HG02852 (cell line): Measurements from ENCODE around the gene SIN3B.
"Not testable (repeated sequence)": the region's sequence is repeated elsewhere in the genome, so short reads cannot be mapped to it uniquely, and the experiment has no call there.

Experiments
- ATAC-seq: cut with Tn5 transposase; IDR thresholded peaks from one replicate; pipeline ENCODE4 v1.9.1; 2021; ENCODE audit warnings: mild to moderate bottlenecking, moderate library complexity; ENCODE audit not compliant: unreplicated experiment

SIN3B gene

DNA sequence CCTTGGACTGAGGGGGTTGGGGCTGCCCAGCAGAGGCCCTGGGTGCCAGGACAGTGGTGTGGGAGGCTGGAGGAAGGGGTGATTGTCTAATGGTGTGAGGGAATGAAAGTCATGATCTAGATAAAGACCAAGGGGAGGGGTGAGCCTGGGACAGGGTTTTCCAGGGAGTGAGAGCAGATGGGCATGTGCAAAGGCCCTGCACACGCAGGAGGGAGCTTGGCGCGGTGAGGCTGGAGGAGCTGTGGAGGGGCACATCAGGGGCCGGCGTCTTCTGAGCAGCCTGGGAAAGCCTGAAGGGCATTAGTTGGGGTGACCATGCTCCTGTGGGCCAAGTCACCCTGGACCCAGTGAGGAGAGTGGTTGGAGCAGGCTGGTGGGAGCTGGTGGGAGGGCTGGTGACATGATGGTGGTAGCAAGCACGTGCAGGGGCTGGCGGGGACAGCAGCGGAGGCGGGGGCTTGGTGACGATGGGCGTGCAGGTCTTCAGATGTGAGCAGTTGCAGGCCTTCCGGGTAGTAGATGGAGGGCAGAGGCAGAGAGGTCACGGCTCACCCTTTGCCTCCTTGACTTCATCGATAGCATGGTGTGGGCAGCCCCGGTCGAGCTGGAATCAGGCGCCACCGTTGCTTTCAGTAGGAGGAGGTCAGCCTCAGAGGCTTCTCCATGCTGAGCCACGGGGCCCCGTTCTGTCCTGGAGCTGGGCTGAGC, 39.4 kb downstream of the SIN3B start:
- ATAC-seq = no peak

DNA sequence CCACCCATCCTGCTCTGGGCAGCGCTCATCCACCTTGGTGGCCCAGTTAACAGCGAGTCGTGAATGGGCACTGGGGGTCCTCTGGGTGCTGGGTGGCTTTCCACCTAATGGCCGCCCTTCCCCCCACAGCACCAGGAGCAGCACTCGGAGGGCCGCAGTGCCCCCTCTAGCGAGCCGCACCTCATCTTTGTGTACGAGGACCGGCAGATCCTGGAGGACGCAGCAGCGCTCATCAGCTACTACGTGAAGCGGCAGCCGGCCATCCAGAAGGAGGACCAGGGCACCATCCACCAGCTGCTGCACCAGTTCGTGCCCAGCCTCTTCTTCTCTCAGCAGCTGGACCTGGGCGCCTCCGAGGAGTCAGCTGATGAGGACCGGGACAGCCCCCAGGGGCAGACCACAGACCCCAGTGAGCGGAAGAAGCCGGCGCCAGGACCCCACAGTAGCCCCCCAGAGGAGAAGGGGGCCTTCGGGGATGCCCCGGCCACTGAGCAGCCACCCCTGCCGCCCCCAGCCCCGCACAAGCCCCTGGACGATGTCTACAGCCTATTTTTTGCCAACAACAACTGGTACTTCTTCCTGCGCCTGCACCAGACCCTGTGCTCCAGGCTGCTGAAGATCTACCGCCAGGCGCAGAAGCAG, 40.3 kb downstream of the SIN3B start:
- ATAC-seq = no peak

DNA sequence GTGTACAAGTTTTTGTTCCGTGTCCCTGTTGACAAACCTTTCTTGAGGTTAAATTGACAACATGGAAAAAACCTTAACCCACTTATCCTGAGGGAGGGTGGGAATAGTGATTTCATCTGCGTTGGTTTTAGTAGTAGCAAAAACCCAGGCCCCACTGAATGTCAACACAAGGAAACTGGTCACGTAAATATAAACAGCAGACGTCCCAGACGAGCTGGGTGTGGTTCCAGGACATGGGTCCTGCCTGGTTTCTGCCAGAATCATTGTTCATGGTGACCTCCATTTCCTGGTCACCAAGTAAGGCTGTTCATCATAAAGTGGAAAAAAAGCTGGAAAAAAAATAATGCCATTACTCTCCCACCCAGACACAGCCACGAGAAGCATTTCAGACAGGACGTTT, 42.7 kb downstream of the SIN3B start:
- ATAC-seq = no peak

DNA sequence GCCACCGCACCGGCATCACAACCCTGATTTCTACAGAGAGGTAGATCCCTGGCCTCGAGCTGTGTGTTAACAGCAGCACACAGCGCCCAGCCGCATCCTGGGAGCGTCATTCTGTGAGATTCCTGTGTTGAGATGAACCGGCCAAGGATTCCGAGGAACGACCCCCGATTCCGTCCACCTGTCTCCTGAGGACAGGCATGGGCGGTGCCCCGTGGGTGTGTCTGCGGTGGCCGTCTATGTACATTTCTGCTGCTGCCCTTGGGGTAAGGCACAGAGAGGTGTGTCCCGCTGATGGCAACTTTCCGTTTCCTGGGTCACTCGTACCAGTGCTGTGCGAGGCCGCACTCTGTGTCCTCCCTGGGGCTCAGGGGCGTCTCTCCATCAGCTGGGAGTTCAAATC, 43.5 kb downstream of the SIN3B start:
- ATAC-seq = no peak

DNA sequence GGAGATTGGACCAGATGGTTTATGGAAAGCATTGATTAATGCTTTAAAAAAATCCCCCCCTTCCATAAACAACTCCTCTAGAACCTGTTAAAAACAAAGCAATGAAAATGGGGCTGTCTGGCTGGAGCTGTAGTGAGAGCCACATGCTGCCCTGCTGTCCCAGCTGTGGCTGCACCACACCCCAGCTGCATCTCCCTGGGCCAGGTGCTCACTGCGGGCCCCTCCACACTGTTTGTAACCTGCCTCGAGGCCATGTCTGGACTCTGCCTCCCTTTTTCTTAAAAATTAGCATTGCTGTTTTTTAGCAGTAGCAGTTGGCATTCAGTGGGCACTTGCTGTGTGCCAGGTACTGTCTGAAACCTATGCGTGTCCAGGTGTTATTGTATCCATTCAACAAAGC, 44.4 kb downstream of the SIN3B start:
- ATAC-seq = no peak

DNA sequence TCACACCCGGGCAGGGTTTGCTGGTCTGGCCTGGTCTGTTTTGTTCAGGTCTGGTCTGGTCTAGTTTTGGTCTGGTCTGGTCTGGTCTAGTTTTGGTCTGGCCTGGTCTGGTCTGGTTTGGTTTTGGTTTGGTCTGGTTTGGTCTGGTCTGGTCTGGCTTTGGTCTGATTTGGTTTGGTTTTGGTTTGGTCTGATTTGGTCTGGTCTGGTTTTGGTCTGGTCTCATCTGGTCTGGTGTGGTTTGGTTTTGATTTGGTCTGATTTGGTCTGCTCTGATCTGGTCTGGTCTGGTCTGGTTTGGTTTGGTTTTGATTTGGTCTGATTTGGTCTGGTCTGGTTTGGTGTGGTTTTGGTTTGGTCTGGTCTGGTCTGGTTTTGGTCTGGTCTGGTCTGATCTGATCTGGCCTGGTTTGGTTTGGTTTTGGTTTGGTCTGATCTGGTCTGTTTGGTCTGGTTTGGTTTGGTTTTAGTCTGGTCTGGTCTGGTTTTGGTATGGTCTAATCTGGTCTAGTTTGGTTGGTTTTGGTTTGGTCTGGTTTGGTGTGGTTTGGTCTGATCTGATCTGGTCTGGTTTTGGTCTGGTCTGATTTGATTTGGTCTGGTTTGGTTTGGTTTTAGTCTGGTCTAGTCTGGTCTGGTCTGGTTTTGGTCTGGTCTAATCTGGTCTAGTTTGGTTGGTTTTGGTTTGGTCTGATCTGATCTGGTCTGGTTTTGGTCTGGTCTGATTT, 45.2 kb downstream of the SIN3B start:
- ATAC-seq = no peak

DNA sequence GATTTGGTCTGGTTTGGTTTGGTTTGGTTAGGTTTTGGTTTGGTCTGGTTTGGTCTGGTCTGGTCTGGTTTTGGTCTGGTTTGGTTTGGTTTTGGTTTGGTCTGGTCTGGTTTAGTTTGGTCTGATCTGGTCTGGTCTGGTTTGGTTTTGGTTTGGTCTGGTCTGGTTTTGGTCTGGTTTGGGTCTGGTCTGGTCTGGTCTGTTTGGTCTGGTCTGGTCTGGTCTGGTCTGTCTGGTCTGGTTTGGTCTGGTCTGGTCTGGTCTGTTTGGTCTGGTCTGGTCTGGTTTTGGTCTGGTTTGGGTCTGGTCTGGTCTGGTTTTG, 45.7 kb downstream of the SIN3B start:
- not testable (repeated sequence) for ATAC-seq

DNA sequence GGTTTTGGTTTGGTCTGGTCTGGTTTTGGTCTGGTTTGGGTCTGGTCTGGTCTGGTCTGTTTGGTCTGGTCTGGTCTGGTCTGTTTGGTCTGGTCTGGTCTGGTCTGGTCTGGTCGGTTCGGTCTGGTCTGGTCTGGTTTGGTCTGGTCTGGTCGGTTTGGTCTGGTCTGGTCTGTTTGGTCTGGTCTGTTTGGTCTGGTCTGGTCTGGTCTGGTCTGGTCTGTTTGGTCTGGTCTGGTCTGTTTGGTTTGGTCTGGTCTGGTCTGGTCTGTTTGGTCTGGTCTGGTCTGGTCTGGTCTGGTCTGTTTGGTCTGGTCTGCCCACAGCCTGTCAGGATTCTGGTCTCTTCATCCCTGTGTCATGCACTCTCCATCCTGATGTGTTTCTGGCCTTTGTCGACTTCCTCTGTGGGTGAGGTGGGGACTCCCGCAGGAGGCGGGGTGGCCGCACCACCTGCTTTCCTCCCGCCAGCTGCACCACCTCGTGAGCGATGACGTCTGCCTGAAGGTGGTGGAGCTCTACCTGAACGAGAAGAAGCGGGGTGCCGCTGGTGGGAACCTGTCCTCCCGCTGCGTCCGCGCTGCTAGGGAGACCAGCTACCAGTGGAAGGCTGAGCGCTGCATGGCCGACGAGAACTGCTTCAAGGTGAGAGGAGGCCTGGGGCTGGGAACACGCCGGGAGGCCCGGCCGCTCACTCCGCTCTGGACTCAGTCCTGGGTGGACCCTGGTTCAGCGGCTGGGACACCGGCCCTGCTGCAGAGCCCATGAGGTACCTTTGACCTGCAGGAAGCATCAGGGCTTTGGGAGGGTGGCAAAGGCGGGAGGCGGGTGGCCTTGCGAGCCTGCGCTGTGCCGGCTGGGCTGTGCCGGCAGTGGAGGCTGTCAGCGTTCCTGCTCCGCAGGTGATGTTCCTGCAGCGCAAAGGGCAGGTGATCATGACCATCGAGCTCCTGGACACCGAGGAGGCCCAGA, 46.7 kb downstream of the SIN3B start:
- ATAC-seq = no peak

DNA sequence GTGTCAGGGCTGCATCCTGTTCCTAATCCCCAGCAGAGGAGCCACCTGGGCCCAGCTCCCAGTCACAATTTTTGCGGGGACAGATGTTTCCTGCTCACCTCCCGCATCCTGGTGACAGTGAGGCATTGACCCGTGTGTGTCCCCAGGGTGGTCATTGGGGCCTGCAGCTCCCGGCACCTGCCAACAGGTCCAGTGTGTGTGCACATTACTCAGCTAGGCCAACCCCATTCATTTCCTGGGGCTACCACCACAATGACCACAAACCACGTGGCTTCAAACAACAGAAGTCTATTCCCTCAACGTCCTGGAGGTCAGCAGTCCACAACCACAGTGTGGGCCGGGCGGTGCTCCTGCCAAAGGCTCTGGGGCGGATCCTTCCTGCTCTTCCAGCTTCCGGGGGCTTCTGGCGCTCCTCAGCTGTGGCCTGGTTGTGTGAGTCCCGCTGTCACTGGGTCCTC, 47.7 kb downstream of the SIN3B start:
- no peak for ATAC-seq

DNA sequence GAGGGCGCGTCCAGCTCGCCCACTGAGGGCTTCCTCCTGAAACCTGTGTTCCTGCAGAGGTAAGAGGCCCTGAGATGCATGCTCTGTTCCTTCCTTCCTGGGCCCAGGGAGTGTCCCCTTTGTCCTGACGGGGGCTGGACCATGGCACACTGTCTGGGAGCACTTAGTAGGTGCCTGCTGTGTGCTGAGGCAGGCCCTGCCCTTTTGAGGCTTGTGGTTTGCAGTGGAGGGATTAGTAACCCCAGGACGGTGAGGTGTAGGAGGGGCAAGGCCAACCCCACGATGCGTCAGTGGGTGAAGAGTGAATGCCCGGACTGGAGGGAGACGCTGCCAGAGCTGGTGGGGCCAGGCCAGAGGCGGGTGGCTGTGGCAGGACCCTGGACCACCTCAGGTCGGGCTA, 48.4 kb downstream of the SIN3B start:
- ATAC-seq = no peak

DNA sequence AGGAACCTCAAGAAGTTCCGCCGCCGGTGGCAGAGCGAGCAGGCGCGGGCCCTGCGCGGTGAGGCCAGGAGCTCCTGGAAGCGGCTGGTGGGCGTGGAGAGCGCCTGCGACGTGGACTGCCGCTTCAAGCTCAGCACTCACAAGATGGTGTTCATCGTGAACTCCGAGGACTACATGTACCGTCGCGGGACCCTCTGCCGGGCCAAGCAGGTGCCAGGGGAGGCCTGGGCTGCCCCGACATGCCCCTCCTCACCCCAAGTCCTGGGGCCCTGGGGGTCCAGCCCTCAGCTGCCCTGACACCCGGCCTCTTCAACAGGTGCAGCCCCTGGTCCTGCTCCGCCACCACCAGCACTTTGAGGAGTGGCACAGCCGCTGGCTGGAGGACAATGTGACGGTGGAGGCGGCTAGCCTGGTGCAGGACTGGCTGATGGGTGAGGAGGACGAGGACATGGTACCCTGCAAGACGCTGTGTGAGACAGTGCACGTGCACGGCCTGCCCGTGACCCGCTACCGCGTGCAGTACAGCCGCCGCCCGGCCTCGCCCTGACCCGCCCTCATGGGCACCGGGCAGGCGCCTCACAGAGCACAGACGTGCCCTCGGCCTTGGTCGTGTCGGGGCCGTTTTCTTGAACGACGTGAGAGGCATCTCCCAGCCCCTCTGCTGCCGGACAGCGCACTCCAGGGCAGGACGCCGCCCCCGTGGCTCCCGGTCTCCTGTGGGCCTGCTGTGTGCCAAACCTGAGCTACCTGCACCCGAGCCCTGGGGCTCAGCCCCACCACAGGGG, 49.2 kb downstream of the SIN3B start:
- ATAC-seq = no peak

DNA sequence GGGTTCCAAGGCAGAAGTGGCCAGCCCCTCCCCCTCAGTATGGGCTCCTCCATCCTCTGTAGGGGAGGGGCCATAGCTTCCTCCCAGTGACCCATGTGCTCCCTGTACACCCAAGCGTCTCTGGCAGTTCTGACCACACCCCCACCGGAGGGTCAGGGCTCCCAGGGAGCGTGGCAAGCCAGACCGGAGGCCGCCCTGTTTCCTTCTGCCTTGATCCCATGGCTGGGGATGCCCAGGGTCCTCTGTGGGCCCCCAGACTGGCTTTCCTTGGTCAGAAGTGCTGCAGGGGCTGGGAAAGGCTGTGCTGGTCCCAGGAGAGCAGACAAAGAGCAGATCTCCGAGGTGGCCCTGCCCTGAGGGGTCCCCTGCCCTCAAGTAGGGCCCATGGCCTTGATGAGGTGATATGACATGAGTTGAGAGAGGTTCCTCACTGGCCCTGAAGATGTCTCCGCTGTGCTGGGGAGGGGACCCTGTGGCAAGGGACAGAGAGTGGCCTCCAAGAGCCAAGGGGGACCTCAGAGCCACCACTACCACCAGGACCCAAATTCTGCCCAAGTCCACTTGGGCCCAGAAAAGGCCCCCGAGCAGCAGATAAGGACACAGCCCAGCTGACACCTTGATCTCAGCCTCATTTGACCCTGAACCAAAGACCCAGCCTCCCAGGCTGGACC, 51.8 kb downstream of the SIN3B start:
- no peak for ATAC-seq

DNA sequence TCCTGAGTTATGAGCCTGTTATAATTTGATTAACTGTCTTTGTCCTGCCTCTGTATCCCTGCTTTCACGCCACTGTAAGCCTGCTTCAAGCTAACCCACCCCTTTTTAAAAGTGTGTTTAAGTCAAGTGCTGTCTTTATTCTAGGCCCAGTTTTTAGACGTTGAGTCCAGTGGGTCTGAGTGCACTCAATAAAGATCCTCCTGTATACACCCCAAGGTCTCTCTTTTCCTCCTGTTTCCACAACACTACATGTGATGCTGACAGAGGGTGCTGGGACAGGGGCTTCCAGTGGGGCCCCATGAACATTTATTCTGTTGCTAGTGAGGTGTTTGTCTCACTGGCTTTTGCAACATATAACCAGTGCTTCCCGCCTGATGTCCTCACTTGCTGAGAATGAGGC, 52.9 kb downstream of the SIN3B start:
- no peak for ATAC-seq

DNA sequence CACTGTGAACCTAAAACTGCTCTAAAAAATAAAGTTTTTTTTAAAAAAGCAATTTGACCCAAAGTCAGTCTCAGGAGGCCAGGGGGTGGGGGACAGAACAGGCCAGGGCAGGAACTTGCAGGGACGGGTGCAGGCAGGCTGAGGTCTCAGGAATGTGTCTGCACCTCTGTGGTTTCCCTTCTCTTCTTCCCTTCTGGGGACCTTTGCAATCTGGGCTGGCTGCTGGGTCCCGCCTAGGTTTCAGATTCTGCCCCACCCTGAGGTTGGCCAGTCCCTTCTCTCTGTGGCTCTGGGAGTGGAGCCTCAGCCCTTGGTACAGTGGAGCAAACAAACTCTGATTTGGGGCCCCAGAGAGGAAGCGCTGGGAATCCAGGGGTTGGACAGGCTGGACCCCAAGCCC, 54.3 kb downstream of the SIN3B start:
- no peak for ATAC-seq

DNA sequence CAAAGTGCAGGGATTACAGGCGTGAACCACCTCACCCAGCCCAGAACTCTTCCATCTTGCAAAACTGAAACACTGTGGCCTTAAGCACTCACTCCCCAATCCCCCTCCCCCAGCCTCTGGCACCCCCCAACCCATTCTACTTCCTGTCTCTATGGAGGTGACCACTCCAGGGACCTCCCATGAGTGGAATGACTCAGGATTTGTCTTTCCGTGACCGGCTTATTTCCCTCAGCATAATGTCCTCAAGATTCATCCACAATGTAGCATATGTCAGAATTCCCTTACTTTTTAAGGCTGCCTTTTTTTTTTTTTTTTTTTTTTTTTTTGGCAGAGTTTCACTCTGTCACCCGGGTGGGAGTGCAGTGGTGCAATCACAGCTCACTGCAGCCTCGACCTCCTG, 56.0 kb downstream of the SIN3B start:
- no peak for ATAC-seq

DNA sequence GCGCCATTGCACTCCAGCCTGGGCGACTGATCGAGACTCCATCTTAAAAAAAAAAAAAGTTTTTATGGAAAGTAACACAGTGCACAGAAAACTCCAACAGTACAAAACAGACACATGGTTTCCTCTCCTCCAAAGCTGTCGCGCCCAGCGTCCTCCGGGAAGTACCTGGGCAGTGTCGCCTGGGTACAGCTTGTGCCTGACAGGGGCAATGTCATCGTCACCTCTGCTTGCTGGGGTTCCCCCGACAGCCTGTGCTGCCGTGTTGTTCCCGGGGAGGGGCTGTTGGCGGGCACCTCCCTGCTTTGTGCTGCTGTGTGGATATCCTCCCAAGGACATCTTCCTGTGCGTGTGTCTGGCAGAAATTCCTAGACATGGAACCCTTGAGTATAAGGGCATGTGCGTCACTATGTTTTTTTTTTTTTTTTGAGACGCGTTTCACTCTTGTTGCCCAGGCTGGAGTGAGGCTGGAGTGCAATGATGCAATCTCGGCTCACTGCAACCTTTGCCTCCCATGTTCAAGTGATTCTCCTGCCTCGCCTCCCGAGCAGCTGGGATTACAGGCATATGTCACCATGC, 57.2 kb downstream of the SIN3B start:
- no peak for ATAC-seq

DNA sequence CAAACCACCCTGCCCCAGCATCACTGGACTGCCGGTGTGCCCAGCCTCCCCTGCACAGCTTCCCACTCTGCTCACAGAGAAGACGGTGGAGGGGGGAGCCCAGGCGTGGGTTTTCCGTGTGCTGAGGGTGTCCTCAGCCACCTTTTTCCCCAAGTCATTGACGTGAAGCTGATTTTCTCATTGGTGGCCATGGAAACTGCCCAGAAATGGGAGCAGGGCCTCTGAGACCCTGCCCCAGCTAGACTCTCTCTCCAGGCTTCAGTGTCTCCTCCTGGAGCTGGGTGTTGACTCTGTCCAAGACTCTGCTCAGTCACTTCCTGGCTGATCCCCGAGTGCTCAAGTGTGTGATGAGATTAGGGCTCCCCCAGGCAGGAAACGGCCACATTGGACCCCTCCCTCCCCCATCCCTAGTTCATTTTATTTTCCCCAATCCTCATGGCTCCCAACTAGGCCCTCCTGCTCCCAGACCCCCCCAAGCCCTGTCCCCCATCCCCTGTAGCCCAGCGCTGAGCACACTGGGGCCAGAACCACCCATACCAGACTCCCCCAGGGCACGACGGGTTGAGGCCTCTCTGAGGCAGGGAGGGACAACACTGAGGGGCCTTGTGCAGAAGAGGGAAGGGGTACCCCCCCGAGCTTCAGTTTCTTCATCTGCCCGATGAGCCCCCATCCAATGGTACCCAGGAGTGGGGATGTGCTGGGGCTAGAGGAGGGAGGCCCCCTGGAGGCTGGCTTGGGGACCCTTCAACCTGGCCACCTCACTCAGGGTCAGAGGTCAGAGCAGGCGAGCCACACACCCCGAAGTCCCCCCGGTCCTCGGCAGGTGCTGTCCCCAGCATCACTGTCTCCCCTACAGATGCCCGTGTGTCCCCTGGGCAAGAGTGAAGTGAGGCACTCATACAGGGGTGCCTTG, 58.4 kb downstream of the SIN3B start:
- ATAC-seq = no peak

DNA sequence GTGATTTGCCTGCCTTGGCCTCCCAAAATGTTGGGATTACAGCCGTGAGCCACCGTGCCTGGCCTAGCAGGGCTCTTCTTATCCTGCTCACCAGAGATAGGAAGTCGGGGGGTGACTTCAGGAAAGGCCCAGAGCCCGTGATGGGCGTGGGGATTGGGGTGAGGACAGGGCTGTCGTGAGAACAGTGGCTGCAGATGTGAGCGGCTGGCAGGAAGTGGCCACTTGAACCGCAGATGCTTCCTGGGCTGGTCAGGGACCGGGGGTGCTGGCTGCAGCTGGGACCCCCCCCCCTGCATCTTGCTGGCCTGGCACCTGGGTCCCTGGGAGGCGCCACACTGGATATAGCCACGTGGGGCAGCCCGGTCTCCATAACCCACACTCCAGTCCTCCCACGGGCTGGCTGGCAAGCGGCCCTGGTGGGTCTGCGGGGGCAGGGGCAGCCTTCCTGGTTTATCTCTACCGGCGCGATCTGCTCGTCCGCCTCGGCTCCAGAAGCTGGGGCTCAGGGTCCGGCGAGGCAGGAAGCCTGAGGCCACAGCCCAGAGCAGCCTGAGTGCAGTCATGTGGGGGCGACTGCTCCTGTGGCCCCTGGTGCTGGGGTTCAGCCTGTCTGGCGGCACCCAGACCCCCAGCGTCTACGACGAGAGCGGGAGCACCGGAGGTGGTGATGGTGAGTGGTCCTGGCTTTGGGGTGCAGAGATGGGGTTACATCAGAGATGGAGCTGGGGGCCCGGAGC, 59.6 kb downstream of the SIN3B start, which contains the start of gene F2RL3:
TSS of gene F2RL3 (plus strand) at position 371 of the 737 bp plus-strand sequence. CDS start at position 562, 191 bp downstream.
- ATAC-seq = no peak
